ENCODE measurements around the gene ANXA3. TPM values are rescaled to one million over a fixed set of nuclear protein-coding genes. Genes with fewer than 3 reads are reported as not detected.
A peak's percentile ranks its signal among the peaks of the same experiment; 100 is the strongest.
"Not testable (repeated sequence)": the region's sequence is repeated elsewhere in the genome, so short reads cannot be mapped to it uniquely, and the experiment has no call there.

The ANXA3 gene
- total RNA-seq, 1 donor from 2014 or later, result 41.9 TPM

DNA sequence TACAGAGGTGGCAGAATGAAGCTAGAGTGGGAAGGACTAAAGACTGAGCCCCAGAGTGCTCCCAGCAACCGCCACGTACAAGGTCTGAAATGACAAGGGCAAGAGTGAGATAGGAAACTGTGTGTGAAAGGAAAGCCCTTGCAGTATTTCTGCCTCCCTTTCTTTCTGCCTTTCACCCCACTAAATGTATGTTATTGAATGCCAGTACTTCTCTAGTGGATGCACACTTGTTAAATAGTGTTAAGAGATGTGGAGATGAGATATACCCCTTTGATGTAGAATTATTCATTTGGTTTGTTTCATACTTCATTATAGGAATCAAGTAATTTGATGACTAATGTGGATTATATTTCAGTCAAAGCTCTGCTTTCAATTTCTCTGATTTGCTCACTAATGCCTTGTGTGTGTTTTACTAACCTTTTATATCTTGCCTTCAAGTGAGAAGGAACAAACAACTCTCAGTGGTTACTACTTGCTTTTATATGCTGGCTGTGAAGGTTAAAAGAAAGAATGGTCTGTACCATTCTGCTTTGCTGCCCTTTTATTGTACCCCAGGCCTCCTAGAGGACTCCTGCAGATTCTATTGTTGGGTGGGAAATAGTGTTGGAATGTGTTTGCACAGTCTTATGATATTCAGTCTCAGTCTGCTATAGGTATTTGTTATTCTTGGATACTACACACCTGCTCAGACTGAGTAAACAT is 8.0 kb upstream of the ANXA3 start:
- DNase-seq (ENCODE audit: low spot score), result no peak

DNA sequence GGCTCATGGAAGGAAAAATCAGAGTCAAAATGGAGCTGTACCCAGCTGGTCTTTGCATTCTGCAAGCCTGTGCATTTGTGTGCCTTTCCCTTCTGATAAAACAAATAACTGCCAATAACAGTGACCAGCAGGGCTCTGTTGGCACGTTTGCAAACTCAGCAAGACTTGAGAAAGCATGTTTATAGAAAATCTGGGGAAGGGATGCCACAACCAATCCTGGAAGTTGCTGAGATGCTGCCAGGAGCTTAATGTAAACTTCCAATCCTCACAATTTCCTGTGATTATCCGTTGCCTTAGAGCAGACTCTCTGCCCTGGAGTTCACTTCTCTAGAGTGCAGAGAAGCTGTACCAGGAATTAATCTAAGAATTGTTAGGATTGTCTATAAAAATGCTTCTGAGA is 6.9 kb upstream of the ANXA3 start:
- DNase-seq (ENCODE audit: low spot score), result no peak

DNA sequence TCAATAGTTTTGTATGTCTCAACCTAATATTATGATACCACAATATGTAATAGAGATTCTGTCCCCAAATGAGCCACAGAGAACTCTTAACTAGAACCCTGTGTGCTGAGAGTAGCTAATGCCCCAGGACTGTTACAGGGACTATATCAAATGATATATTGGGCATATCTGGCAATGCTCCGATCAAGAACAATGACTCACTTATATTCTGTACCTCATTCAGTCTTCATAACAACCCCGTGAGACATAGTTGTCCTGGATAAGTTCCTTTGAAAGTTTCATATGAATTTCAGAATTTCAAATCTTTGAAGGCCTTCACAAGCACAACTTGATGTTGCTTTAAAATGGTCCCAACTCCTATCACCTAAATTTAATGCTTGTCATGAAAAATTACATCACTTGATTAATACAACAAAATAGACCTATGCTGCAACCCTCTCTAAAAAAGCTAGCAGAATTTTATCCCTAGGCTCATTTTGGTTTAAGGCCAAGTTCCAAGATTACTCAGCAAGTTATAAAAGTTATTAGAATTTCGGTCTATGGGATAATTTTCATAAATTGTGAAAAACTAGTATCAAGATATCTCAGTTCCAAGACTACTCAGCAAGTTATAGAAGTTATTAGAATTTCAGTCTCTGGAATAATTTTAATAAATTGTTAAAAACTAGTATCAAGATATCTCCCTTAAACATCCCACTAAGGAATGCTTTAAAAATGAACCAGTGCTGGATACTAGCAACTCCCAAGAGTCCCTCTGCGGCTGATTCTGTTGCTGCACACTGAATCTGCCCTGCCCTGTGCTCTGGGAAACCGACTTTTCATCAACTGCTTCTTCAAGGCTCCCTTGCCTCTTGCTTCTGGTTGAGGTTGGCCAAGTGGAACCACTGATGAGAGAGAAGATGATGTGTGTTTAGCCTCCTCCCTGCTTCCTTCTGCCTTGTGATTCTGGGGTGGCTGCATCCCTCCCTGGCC is 6.0 kb upstream of the ANXA3 start:
- no peak for DNase-seq (ENCODE audit: low spot score)

GRCh38 chr4:78547899-78548298 is 3.7 kb upstream of the ANXA3 start:
- DNase-seq (ENCODE audit: low spot score), result not testable (repeated sequence)

GRCh38 chr4:78548889-78549288 is 2.7 kb upstream of the ANXA3 start:
- DNase-seq (ENCODE audit: low spot score), result not testable (repeated sequence)

GRCh38 chr4:78552389-78553042 is 946 bp downstream of the ANXA3 start:
- DNase-seq (ENCODE audit: low spot score), result peak; percentile 60

- no peak for DNase-seq (ENCODE audit: low spot score)
Observed at GRCh38 chr4:78553043-78553396, 1.4 kb downstream of the ANXA3 start.

- DNase-seq (ENCODE audit: low spot score), result no peak
Observed at GRCh38 chr4:78553529-78554060, 2.0 kb downstream of the ANXA3 start.

DNA sequence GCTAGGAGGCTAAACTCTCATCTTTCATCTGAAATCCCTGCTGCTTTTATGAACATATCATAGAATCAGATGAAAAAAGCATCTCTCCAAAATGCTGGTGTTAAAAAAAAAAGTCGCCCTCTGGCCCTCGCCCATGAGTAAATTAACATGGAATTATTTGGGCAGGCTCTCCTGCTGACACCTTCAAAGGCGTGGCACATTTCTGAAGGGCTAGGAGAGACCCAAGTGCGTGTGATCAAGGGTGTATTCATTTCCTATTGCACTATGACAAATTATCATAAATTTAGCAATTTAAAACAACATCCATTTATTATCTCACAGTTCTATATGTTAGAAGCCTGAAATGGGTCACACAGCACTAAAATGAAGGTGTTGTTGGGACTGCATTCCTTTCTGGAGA is 5.1 kb downstream of the ANXA3 start:
- no peak for DNase-seq (ENCODE audit: low spot score)

DNA sequence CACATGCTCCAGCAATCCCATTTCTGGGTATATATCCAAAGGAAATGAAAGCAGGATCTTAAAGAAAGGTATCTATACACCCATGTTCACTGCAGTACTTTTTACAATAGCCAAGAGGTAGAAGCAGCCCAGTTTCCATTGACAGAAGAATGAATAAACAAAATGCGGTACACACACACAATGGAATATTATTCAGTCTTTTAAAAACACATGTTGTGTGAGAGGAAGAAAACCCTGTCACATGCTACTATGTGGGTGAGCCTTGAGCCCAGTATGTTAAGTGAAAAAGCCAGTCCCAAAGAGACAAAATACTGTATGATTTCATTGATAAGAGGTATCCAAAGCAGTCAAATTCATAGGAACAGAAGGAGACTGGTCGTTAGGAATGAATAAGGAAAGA is 6.3 kb downstream of the ANXA3 start:
- no peak for DNase-seq (ENCODE audit: low spot score)

GRCh38 chr4:78558410-78558809 is 6.8 kb downstream of the ANXA3 start:
- no peak for DNase-seq (ENCODE audit: low spot score)

- peak; percentile 39 for DNase-seq (ENCODE audit: low spot score)
Observed at GRCh38 chr4:78560296-78560963, 8.9 kb downstream of the ANXA3 start.

DNA sequence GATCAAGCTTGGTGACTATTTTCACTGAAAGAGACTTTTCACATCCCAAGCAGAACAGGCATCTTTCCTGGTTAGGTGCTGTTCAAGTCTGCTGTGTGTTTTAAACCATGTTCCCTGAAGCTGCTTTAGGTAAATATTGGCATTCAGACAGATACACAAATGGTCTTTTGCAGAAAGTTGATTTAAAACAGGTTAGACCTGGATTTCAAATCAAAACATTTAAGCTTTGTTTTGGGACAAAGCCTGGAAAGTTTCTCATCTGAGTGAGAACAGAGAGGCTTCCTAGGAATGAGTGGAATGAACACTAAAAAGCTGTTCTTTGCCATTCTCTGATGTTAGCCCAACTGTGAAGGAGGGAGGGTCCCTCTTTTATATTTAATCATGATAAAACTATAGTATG is 10.1 kb downstream of the ANXA3 start:
- DNase-seq (ENCODE audit: low spot score), result no peak

DNA sequence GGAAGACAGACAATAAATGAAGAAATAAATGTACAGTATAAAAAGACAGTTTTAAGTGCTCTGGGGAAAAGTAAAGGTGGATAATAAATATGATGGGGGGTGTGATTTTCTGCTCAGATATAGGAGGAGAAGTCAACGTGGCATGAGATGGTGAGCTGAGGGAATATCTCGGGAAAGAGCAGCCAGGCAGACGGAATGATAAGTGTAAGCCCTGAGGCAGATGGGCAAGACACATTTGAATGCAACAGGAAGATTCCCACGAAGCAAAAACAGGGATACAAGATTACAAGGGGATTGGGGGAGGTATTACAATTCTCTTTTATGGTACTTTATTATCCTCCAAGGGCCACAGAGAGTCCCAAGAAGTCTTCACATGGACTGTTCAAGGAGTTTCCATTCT is 11.1 kb downstream of the ANXA3 start:
- no peak for DNase-seq (ENCODE audit: low spot score)

DNA sequence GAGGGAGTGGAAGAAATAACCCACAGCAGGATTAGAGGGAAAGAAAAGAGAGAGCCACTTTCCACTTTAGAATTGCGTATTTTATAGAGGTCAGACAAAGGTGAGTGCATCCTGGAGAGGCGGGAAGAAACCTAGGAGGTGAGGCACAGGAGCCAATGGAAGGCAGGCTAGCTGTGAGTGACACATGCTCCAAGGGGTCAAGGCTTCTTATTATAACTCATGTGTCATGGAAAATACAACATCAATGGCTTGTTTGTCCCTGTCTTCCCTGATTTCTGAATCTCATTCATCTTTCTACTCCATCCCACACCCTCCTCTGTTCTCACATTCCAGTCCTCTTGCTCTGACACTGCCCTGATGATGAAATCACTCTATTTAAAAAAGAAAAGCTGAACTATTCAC is 14.4 kb downstream of the ANXA3 start:
- DNase-seq (ENCODE audit: low spot score), result no peak

- no peak for DNase-seq (ENCODE audit: low spot score)
Observed at GRCh38 chr4:78566834-78567499, 15.4 kb downstream of the ANXA3 start.

- DNase-seq (ENCODE audit: low spot score), result no peak
Observed at GRCh38 chr4:78567500-78568060, 16.0 kb downstream of the ANXA3 start.

DNA sequence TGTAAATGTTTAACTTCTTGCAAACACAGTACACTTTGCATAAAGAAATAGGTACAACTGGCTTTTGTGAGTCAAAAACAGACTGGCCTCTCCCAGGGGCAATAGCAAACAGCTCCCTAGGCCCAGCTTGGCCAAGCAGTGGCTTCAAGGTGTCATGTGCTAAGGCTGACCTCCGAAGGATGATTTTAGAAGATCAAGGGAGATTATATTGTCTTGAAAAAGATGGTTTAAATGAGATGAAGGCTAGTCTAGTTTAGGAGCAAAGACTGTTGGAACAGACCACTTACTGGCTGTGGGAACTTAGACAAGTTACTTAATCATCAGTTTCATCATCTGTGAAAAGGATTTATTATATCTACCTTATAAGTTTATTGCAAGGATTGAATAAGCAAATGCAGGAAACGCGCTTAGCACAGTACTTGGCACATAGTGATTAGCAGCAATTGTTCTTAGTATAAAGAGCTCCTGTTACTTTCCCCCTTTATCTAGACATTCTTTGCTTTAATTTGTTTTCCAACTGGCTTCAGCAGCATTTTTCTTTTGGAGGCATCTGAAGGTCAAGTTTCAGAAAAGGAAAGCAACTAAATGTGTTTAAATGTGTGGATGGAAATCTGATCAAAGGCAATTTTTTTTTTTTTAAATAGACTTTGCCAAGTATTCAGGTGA is 17.2 kb downstream of the ANXA3 start:
- DNase-seq (ENCODE audit: low spot score), result no peak

- DNase-seq (ENCODE audit: low spot score), result peak; percentile 75
Observed at GRCh38 chr4:78569306-78569821, 17.8 kb downstream of the ANXA3 start.

DNA sequence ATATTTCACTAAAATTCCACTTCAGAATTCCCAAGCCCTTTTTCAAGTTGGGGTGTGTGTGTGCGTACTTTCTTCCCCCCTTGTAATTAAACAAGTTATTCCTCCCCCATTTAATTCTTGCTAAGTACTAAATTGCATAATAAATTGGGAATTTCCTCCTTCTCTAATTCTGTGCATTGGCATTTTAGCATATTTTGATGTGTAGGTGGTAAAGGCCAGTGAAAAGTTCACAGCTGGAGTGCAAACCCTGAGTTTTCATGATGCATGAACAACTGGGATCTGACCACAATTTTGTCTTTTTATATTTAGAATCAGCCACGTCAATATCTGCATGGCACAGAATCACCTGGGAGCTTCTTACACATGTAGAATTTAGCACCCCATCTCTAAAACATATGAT is 18.5 kb downstream of the ANXA3 start:
- DNase-seq (ENCODE audit: low spot score), result no peak

Data from mucosa of gallbladder (tissue), 1 donor.